Stimulated activated CD8-positive, alpha-beta memory T cell treated with anti-CD3 and anti-CD28 coated beads, Interleukin-15, amount 100 ng/mL, for 48 hours (primary cell): ENCODE measurements around the gene SYCP3.
"Not testable (repeated sequence)": the region's sequence is repeated elsewhere in the genome, so short reads cannot be mapped to it uniquely, and the experiment has no call there.

Source experiments
- DNase-seq, 2 donors: peaks; one replicate each; pipeline ENCODE4 v3.0.0-alpha.2; 2020; ENCODE audit warnings: low read depth in 2 of 2

The SYCP3 gene

GRCh38 chr12:101759396-101760047 lies 20.3 kb upstream of the SYCP3 start:
- DNase-seq: no peak

- DNase-seq: no peak
Measured at GRCh38 chr12:101750152-101750551, 10.9 kb upstream of the SYCP3 start.

GRCh38 chr12:101749657-101750056 lies 10.4 kb upstream of the SYCP3 start:
- DNase-seq: no peak

- no peak for DNase-seq
Measured at GRCh38 chr12:101748907-101749306, 9.6 kb upstream of the SYCP3 start.

- no peak for DNase-seq
Measured at GRCh38 chr12:101747697-101748096, 8.4 kb upstream of the SYCP3 start.

GRCh38 chr12:101746661-101747060 lies 7.4 kb upstream of the SYCP3 start:
- DNase-seq: no peak

- no peak for DNase-seq
Measured at GRCh38 chr12:101746196-101746595, 6.9 kb upstream of the SYCP3 start.

- no peak for DNase-seq
Measured at GRCh38 chr12:101745481-101745880, 6.2 kb upstream of the SYCP3 start.

- DNase-seq: no peak
Measured at GRCh38 chr12:101743724-101744472, 4.6 kb upstream of the SYCP3 start.

GRCh38 chr12:101743242-101743641 lies 4.0 kb upstream of the SYCP3 start:
- DNase-seq: no peak

- no peak for DNase-seq
Measured at GRCh38 chr12:101740980-101741379, 1.7 kb upstream of the SYCP3 start.

- DNase-seq: no peak
Measured at GRCh38 chr12:101740566-101740965, 1.3 kb upstream of the SYCP3 start.

- no peak for DNase-seq
Measured at GRCh38 chr12:101737476-101737875, 1.8 kb downstream of the SYCP3 start.

GRCh38 chr12:101734482-101734881 lies 4.8 kb downstream of the SYCP3 start:
- DNase-seq: not testable (repeated sequence)

- no peak for DNase-seq
Measured at GRCh38 chr12:101733166-101733565, 6.1 kb downstream of the SYCP3 start.

GRCh38 chr12:101732318-101732717 lies 6.9 kb downstream of the SYCP3 start:
- DNase-seq: no peak

- no peak for DNase-seq
Measured at GRCh38 chr12:101729842-101730241, 9.4 kb downstream of the SYCP3 start.

- no peak for DNase-seq
Measured at GRCh38 chr12:101727098-101727497, 12.2 kb downstream of the SYCP3 start.

- no peak for DNase-seq
Measured at GRCh38 chr12:101722392-101722791, 16.9 kb downstream of the SYCP3 start.

- DNase-seq: no peak
Measured at GRCh38 chr12:101720118-101720517, 19.1 kb downstream of the SYCP3 start.

- DNase-seq: no peak
Measured at GRCh38 chr12:101719566-101719965, 19.7 kb downstream of the SYCP3 start.

GRCh38 chr12:101714877-101715444 lies 24.3 kb downstream of the SYCP3 start:
- DNase-seq: no peak

- DNase-seq: no peak
Measured at GRCh38 chr12:101713930-101714329, 25.3 kb downstream of the SYCP3 start.
